ENCODE results near the gene ARHGEF7.
"Not testable (repeated sequence)": the region's sequence is repeated elsewhere in the genome, so short reads cannot be mapped to it uniquely, and the experiment has no call there.

ARHGEF7 gene

DNA sequence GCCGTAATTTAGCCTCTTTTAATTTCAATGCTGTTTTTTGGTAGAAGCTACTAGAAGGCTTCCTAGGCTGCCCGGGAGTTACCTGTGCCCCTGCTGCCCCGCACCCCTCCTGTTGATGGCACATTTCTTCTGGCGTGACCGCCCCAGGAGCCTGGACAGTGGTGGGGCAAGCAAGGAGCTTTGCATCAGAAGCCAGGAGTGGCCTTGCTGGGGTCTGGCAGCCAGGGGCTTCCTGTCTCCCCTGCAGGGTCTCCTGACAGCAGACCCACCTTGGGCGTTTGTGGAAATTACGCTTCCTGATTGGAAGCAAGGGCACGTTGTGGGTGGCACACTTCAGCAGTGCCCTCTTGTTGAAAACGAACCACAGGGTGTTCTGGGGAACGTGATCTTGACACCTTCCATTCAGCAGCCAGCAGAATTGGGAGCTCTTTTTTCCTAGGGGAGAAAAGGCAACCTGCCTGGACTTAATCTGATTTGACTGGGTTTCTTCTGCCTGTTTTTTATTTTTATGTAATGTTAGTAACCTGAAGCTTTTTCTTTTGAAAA, 115.3 kb downstream of the ARHGEF7 start:
- DNase-seq: no peak

DNA sequence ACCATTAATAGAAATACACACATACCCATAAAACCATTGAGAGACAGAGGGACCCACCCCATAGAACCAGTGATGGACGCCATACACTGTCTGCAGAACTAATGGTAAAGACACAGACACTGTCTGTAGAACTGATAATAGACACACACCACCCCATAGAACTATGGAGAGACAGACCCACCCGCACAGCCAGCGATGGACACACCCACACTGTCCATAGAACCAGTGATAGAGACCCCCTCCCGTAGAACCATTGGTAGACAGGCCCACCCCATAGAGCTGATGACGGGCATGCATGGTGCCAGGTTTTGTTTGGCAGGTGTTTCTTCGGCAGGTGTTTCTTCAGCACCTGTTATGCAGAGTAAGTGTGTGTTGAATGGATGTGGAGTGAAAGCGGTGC, 117.1 kb downstream of the ARHGEF7 start:
- DNase-seq: no peak

DNA sequence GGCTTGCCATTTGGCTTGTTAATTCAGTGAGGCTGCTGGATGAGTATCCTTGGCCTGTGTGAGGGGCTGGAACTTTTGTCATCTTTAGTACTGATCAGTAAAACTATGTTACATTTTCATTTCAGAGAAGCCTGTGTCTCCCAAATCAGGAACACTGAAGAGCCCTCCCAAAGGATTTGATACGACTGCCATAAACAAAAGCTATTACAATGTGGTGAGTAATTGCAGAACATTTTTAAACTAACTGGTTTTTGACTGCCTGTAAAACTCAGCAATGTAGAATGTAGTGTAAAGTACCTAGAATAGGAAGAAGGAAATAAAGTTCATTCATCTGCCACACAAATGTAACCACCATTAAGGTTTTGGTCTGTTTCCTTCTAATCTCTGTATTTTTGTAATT, 118.0 kb downstream of the ARHGEF7 start:
- no peak for DNase-seq

DNA sequence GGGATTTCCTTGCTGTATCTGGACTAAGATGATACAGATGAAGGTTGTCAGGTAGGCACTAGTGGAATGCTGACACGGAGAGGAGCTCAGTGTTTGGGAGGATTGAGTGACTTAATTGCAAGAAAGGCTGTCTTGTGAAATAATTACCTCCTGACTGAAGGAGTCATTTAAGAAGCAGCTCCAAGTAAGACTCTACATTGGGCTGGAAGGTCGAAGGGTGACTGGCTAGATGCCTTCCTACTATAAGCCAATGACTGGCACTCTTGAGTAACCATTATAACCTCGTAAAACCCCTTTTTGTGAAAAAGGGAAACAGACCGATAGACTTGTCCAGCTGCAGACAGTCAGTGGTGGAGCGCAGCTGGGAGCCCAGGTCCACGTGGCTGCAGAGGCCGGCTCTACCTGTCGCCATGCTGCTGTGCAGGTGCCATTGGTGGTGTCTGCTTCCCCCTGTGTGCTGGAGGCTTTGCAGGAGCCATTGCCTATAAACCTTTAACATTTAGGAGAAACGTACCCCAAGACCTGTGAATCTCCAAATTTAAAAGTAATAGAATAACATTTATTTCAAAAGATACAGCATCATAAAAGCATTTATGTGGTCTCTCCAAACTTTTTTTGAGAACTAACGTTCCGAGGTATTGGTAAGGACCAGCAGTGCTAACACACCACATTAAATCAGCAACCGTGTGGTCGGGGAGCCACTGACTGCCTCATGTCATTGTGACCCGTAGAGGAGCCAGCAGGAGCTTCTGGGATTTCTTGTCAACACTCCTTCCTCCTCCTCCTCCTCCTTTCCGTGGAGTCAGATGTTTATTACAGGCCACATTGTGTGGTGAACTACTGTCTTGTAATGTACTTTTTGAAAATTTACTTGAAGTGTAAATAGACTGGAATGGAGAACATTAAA, 124.9 kb downstream of the ARHGEF7 start:
- DNase-seq: no peak

DNA sequence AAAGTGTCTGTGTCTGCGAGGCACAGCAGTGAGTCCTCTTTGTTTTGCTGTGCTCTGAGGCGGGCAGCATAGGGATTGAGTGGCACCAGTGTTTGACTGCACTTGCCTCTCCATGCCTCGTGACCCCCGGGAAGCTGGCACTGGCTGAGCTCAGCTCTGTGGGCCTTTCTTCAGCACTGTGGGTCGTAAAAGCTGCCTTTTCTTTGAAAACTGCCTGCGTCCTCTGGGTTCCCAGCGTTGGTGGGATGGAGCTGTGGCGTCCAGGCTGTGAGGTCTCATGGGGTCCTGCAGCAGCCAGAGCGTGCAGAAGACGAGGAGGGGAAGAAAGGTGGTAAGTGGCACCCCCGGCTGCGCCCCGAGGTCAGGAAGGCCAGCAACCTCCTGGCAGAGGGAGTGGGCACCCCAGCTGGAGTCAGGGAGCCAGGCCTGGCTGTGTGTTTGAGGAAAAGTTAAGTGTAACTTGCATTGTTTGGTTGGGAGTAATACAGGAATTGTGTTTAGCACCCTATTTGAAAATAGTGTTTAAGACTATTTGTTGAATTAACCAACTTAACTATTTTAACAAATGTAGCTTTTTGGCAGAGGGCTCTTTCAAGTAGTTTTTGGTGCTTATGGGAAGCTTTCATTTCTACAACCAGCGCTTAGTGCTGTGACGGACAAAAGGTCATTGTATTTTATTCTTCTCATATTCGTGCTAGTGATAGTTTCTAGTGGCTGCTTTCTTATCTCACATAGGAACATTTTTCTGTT, 126.1 kb downstream of the ARHGEF7 start:
- no peak for DNase-seq

DNA sequence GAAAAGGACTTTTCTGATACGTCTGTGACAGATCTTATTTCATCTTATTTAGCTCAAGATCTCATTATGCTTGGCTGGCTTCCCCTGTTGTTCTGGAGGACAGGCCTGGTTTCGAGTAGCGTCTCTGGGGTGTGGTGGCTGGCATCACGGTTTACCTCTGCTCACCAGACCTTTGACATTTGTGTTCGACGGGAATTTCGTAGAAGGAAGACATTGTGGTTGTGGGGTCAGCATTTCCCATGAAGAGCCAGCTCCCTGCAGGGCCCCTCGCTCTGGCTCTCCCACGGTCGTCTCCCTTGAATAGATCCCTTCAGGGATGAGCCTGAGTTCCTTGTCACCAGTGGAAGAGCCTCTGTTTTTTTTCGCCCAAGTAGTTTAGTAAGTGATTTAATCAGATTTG, 126.8 kb downstream of the ARHGEF7 start:
- DNase-seq: no peak

DNA sequence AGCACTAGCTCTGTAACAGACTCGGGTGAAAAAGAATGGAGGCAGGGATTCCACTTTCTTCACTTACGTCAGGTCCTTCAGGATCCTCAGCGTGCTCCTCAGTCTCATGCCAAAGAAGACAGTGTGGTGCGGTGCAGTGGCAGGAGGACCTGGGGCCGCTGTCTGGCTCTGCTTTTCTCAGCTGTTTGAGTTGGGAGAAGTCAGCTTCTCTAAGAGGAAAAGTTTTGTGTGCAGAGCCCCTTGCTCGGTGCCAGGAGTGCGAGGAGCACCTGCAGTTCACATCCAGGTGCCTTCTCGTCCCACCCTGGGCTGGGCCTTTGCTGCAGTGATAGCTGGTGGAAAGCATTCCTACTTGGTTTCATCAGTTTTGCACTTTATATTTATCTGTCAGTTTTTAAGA, 127.5 kb downstream of the ARHGEF7 start:
- no peak for DNase-seq

DNA sequence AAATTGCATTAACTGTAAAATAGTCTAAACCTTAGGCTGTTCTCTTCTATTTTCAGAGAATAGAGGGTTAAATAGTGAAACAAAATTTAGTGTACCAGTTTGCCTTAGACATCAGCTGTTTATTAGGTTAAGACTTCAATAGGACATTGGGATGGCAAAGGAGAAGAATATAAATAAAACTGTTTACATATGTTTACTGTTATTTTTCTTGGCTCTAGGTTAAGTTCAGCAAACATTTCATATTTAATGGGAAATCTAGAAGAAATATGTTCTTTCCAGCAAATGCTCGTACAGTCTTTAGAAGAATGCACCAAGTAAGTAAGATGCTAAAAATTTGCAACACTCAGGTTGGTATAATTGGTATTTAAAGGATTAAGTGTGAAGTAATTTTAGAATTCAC, 128.9 kb downstream of the ARHGEF7 start:
- DNase-seq: no peak

DNA sequence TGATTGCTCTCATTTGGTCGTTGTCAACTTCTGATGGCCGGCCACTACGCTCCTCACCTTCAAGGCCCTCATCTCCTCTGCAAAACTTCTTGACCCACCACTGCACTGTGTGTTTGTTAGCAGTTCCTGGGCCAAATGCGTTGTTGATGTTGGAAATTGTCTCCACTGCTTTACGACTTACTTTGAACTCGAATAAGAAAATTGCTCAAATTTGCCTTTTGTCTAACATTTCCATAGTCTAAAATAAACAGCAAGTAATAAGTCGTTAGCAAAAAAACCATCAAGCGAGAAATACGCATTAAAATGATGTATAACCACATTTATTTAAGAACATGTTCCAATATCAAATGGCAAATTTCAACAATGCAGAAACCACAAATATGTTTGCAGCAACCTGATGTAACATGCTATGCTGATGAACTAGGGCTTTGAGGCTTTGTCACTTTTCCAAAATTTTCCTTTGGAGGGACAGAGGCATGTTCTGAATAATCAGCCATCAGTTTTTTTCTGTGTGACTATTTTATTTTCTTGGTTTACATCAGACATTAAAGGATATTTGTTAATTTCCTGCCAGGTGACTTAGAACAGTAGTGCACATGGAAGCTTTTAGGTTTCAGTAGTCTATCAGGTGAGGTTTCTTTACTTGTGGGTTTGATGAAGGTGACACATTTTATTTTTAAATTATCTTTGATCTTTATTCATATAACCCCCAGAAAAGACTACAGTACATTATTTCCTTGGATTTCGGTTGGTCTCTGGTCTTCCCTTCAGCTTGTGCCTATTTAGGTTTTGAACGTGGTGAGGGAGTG, 130.7 kb downstream of the ARHGEF7 start:
- DNase-seq: no peak

DNA sequence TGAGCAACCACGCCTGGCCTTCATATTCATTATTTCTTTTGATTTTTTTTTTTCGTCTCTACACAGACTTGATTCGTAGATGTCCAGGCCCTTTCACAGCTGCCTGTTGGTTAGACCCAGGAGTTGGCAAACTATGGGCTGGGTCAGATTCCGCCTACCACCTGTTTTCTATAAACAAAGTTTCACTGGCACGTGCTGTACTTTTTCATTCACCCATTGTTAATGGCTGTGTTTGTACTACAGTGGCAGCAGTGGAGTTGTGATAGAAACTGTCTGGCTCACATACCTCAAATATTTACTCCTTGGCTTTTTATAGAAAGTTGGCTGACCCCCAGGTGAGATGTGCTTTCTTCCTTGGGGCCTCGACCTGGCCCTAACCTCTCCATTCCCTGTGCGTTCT, 132.4 kb downstream of the ARHGEF7 start:
- DNase-seq: no peak

DNA sequence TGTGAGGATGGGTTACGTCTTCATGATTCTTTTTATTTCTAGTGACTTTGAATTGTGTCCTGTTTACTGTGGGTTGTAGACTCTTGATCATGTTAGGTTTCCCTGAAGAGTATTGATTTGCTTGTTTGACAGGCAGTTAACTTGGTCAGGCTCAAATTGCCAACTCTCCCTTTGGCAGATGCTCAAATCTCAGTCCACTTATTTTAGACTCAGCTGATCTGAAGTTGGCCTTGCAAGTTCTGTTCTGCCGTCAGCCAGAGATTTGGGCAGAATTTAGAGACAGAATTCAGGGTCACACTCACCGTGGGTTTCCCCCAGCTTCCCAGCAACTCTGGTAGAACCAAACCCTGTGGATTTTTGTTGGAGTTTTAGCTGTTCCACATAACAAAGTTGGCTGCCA, 133.7 kb downstream of the ARHGEF7 start:
- no peak for DNase-seq

DNA sequence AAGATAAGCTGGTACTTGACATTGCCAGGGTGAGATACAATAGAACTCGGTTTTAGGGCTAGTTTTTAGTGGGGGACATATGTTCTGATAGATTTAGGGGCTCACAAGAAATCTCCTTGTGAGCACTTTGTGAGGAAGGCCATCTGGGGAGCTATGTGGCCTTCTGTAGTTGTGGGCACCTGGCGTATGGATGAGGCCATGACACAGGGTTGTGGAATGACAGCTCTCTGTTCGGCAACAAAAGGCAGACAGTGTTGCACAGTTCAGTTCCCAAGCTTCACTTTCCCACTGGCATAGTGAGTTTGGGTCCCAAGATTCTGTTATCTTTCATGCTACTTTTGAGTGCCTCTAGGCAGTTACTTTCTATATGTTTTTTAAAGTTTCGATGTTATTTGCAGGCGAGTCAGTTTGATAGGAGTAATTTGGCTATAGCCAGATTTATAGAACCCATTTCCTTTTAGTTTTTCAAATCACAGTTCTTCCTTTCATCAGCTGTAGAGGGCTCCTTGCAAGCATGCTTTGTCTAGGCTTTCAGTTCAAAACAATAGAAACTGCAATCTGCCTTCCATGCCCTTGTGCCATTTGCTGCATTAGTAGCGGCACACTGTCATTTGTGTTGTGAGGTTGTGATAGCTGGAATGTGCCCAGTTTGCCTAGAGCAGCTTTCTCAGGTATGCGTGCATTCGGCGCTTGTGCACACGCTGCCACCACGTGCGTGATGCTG, 134.7 kb downstream of the ARHGEF7 start:
- no peak for DNase-seq

DNA sequence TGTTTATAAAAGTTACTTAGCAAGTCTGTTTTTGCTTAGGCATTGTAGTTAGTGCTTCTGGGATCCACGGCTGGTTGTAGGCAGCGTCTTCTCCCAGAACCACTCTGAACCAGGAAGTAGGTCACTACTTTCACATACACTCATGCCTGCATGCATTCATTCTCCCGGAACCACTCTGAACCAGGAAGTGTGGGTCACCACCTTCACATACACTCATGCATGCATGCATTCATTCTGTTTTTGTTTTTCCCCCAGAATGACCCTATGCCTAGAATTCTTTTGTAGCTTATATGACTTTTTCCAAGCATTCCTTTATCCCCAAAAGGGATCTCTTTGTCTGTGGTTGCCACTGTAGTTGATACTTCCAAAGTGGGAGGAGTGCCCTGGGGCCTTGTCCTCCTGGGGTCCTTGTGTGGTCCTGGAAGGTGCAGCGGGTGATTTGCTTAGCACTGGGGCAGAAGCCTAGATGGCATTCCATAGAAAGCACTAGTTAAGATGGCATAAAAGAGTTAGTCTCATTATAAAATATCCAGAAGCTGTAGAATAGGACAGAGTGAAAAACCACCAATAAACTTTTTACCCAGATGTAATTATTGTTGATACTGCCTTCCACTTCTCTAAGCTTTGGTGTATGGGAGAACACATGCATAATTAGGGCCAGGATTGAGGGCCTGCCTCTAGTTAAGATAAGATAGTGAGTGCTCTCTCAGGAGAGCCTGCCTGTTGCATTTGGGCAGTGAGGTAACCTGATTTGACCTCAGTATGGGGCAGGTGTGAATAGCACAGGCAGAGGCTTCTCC, 136.7 kb downstream of the ARHGEF7 start:
- DNase-seq: no peak

DNA sequence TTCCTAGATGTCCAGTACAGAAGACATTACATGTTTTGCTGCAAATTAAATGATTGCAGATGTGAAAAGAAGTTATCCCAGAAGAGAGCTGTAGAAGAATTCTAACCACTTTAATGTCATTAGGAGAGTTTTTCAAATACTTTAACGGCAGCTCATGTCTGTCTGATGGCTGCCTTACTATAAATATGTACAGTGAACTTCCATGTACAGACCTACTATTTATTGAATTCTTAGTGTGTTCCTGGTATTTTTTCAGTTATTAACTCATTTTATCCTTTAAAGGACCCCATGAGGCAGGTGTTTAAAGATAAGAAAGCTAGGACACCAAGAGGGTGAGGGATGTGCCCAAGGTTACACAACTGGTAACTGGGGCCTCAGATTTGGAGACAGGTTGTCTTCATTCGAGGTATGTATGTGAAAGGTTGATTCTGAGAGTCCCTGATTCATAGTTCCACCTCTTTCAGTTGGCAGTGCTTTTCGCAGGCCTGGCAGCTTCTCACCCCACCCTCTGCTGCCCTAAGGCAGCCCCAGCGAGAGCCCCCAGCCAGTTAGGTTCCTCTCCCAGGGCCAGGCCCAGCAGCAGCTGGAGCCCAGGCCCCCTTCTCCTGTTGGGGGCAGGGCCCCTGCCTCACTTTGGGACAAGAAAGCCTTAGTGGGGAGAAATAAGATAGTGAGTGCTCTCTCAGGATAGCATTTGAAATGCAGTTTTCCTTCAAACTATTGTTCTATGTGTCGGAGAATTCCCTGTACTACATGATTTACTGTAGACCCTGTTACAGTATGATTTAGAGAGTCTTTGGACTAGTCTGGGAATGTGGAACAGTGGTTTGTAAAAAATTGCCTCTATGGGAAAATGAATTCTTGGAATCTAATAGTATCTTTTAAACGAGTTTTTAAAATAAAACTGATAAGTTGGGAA, 137.6 kb downstream of the ARHGEF7 start:
- no peak for DNase-seq

DNA sequence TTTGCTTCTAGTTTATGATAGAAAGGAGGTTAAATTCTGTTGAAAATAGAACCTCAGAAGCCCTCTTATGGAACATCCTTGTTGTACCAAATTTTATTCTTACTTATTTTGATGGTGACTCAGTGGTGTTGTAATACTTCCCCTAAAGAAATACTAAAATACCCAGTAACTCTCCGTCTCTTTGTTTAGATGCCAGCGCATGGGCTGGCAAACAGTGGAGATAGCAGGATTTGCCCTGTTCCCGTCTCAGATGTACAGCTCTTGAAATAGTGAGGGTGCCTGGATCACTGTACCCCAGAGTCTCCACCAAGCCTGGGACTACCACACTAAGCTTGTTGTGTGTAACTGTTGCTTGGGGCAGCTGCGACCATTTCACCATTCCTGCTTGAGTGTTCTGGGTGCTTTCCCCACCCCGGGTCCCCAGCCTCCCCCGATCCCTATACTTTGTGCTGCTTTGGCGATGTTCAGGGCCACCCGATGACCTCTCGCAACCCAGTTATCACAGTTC, 138.3 kb downstream of the ARHGEF7 start:
- no peak for DNase-seq

DNA sequence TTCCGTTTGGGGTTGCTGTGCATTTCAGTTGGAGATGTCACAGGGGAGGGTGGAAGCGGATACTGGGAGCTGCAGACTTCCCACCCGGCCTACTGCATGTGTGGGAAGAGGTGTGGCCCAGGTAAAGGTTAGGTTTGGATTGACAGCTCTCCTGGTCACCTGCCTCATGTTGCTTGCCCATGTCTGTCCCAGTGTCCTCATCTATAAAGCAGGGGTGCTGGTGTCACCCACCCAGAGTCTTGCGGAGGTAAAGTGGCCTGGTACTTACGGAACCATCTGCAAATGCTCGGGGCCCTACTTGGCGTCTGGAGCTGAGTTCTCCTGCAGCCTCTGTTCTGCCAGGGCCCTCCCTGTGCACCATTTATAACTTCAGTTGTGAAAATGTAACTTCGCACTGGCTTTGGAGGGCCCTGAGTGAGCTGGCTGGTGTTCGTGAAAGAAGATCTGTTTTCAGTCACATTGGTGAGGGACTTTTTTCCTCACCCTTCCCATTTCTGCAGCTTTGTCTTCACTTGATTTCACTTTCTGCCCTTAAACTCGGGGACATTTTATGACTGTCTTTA, 140.2 kb downstream of the ARHGEF7 start:
- no peak for DNase-seq

DNA sequence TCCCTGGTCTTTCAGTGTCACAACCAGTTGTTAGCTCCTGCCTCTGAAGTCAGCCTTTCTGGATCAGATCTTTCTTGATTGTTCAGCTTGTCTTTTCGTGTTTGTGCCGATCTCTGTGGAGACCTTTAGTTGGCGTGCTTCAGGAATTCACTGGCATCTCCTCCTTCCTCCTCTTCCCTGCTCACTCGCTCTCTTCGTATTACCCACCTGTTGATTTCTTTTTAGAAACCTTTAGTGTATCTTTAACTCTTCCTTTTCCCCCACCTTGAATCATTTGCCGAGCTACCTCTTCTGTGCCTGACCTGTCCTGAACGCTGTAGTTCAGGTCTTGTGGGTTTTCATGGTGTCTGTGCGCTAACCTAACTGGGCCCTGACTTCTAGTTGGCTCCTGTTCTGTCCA, 141.3 kb downstream of the ARHGEF7 start:
- DNase-seq: no peak

DNA sequence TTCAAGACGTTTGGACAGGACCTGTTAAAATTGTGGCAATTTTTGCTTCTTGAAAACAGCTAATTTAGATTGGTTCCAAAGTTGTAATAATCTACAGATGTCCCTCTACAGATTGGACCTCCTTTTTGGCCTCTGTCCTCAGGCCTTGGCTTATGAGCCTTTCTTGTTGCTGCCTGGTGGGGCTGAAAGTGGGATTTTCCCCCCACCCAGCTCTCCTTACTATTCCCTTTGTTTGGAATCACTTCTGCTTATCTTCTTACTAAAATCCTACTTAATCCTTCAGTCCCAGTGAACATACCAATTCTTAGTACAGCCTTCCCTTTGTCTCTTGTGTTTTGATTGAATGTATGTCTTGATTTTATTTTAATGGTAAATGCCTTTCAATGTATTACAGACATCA, 141.8 kb downstream of the ARHGEF7 start:
- no peak for DNase-seq

DNA sequence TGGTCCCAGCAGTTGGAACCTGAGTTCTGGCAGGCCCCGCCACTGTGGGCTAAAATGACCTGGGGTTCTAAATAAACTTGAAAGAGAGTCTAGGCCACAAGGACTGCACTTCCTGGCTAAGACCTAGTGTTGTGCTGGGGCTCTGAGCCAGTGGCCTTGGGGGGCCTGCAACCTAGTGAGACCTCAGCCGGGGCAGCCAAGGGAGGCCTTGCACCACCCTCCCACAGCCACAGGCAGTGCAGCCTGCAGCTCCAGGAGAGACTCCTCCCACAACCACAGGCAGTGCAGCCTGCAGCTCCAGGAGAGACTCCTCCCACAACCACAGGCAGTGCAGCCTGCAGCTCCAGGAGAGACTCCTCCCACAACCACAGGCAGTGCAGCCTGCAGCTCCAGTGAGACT, 142.8 kb downstream of the ARHGEF7 start:
- not testable (repeated sequence) for DNase-seq

DNA sequence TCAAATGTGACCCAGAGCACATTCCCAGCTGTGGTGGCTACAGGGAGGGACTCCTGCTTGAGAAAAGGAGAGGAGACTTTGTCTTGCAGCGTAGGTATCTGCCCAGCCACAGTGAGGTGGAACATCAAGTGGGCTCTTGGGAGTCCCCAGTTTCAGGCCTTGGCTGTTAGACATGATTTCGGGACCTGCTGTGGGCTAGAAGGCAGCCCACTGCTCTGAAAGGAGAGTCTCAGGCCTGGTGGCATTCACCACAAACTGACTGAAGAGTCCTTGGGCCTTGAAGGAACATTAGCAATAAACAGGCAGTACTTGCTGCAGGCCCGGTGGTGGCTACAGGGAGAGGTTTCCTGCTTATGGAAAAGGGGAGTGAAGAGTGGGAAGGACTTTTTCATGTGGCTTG, 143.5 kb downstream of the ARHGEF7 start:
- no peak for DNase-seq
